Measurements from ENCODE around the gene RAB14. TPM values are rescaled to one million over a fixed set of nuclear protein-coding genes. Genes with fewer than 3 reads are reported as not detected.

Gene RAB14
- total RNA-seq, 1 donor from 2014 or later, result 29.0 TPM

DNA sequence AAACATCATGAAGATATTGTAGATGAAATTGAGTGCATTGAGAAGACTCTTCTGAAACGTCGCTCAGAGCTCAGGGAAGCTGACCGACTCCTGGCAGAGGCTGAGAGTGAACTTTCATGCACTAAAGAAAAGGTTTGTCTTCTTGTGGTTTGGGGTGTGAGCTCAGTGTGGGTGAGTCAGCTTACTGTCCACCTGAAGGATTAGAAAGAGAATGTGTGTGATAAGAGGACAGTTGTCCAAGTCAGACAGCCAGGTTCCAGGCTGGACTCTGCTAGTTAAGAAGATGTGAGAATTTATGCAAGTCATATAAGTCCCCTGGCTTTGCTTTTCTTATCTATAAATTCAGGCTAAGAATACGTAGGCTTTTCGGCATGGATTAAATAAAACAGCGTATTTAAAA lies 46.9 kb downstream of the RAB14 start:
- TF ChIP-seq, protein P1, sequence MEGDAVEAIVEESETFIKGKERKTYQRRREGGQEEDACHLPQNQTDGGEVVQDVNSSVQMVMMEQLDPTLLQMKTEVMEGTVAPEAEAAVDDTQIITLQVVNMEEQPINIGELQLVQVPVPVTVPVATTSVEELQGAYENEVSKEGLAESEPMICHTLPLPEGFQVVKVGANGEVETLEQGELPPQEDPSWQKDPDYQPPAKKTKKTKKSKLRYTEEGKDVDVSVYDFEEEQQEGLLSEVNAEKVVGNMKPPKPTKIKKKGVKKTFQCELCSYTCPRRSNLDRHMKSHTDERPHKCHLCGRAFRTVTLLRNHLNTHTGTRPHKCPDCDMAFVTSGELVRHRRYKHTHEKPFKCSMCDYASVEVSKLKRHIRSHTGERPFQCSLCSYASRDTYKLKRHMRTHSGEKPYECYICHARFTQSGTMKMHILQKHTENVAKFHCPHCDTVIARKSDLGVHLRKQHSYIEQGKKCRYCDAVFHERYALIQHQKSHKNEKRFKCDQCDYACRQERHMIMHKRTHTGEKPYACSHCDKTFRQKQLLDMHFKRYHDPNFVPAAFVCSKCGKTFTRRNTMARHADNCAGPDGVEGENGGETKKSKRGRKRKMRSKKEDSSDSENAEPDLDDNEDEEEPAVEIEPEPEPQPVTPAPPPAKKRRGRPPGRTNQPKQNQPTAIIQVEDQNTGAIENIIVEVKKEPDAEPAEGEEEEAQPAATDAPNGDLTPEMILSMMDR (IDR thresholded peaks at IDR 0.05), result no peak
- TF ChIP-seq POLR2A (IDR thresholded peaks at IDR 0.05) (no peak), POLR2AphosphoS5 (IDR thresholded peaks at IDR 0.05; ENCODE audit: insufficient read depth in 1 of 2, low read depth in 1 of 2) (no peak)
- Histone ChIP-seq H3K9me3 (no peaks in the 10 kb centered on the region), H3K4me1 (peaks cover 5% of the 10 kb centered on the region), H3K4me3 (no peak overlapping the region), H3K27ac (no peak overlapping the region), H3K36me3 (peaks cover 0 to 14% of the 10 kb centered on the region in 2 donors), H3K27me3 (no peaks in the 10 kb centered on the region)
- DNase-seq (ENCODE audit: extremely low spot score in 2 of 2), result no peak
- intact Hi-C loops (cut with DNase I), result no loop called here

DNA sequence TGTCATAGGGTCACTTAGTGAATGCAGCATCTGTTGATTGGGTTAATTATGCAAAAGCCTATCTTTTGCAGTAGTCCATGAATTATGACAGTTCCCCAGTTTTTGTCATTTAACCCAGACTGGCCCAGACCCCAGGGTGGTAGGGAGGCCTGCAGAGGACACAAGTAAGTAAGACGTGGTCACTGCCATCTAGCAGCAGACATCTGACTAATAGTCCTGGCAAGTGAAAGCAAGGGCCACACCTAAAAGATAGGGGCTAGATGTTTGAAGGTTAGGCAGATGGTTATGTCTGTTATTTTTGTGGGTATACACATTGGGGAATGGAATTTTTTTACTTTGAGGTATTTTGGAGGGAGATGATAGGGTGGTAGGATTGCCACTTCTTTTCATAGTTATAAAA lies 48.0 kb downstream of the RAB14 start:
- H3K9me3 ChIP-seq, result no peaks in the 10 kb centered on the region
- H3K36me3 ChIP-seq, result peaks cover 0 to 19% of the 10 kb centered on the region in 2 donors
- no peak overlapping the region for H3K4me3 ChIP-seq
- TF ChIP-seq POLR2AphosphoS5 (IDR thresholded peaks at IDR 0.05; ENCODE audit: insufficient read depth in 1 of 2, low read depth in 1 of 2), result no peak
- TF ChIP-seq POLR2A (IDR thresholded peaks at IDR 0.05), result no peak
- TF ChIP-seq, protein P1 (IDR thresholded peaks at IDR 0.05), result no peak
- H3K4me1 ChIP-seq, result peaks cover 5% of the 10 kb centered on the region
- H3K27me3 ChIP-seq, result no peaks in the 10 kb centered on the region
- no peak overlapping the region for H3K27ac ChIP-seq
- intact Hi-C loops (cut with DNase I), result no loop called here
- no peak for DNase-seq (ENCODE audit: extremely low spot score in 2 of 2)

DNA sequence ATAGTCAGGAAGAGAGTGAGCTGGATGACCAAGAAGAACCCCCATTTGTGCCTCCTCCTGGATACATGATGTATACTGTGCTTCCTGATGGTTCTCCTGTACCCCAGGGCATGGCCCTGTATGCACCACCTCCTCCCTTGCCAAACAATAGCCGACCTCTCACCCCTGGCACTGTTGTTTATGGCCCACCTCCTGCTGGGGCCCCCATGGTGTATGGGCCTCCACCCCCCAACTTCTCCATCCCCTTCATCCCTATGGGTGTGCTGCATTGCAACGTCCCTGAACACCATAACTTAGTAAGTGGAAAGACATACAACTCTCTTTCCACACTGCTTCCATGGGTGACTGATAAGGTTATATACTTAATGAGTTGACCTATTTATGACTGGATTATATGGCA lies 51.5 kb downstream of the RAB14 start:
- DNase-seq (ENCODE audit: extremely low spot score in 2 of 2), result no peak
- H3K27ac ChIP-seq, result no peak overlapping the region
- H3K9me3 ChIP-seq, result no peaks in the 10 kb centered on the region
- H3K27me3 ChIP-seq, result no peaks in the 10 kb centered on the region
- H3K36me3 ChIP-seq, result peaks cover 0 to 44% of the 10 kb centered on the region in 2 donors
- intact Hi-C loops (cut with DNase I), result no loop called here
- no peaks in the 10 kb centered on the region for H3K4me1 ChIP-seq
- no peak for TF ChIP-seq POLR2AphosphoS5 (IDR thresholded peaks at IDR 0.05; ENCODE audit: insufficient read depth in 1 of 2, low read depth in 1 of 2)
- TF ChIP-seq POLR2A (IDR thresholded peaks at IDR 0.05), result no peak
- TF ChIP-seq, protein P1 (IDR thresholded peaks at IDR 0.05), result no peak
- H3K4me3 ChIP-seq, result no peak overlapping the region

DNA sequence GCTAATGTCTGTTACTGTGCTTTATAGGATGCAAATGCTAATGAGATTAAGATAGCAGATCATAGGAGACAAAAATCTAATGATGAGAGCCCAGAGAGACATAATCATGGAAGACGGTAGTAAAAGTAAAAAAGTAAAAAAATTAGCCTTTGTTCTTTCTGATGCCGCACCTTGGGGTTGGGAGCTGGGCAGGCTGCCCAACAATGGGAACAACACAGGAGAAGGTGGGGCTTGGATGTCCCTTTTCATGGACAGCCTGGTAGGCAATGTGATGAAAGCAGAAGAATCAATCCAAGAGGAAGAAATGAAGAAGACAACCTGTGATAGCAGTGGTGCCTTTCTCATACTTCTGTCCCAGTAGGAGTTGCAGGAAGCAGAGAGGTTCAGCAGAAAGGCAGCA lies 57.2 kb downstream of the RAB14 start:
- Histone ChIP-seq H3K4me1 (no peaks in the 10 kb centered on the region), H3K27me3 (no peaks in the 10 kb centered on the region), H3K36me3 (peaks cover 0 to 90% of the 10 kb centered on the region in 2 donors), H3K27ac (no peak overlapping the region), H3K4me3 (no peak overlapping the region), H3K9me3 (no peaks in the 10 kb centered on the region)
- intact Hi-C loops (cut with DNase I), result no loop called here
- no peak for TF ChIP-seq POLR2A (IDR thresholded peaks at IDR 0.05)
- no peak for TF ChIP-seq POLR2AphosphoS5 (IDR thresholded peaks at IDR 0.05; ENCODE audit: insufficient read depth in 1 of 2, low read depth in 1 of 2)
- TF ChIP-seq, protein P1 (IDR thresholded peaks at IDR 0.05), result no peak
- no peak for DNase-seq (ENCODE audit: extremely low spot score in 2 of 2)

DNA sequence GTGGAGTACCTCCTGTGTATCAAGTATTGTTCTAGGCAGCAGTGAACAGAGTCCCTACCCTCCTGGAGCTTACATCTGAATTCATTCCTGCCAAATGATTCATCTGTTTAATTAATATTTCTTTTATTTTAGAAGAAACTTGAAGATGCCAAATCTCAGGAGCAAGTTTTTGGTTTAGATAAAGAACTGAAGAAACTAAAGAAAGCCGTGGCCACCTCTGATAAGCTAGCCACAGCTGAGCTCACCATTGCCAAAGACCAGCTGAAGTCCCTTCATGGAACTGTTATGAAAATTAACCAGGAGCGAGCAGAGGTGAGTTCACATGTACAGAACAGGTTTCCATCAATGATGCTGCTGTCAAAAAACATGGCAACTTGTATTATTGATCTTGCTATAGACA lies 57.9 kb downstream of the RAB14 start:
- Histone ChIP-seq H3K27ac (no peak overlapping the region), H3K9me3 (no peaks in the 10 kb centered on the region), H3K27me3 (no peaks in the 10 kb centered on the region), H3K36me3 (peaks cover 0 to 93% of the 10 kb centered on the region in 2 donors), H3K4me3 (no peak overlapping the region), H3K4me1 (no peaks in the 10 kb centered on the region)
- intact Hi-C loops (cut with DNase I), result no loop called here
- TF ChIP-seq POLR2A (IDR thresholded peaks at IDR 0.05), result no peak
- TF ChIP-seq, protein P1 (IDR thresholded peaks at IDR 0.05), result no peak
- no peak for TF ChIP-seq POLR2AphosphoS5 (IDR thresholded peaks at IDR 0.05; ENCODE audit: insufficient read depth in 1 of 2, low read depth in 1 of 2)
- DNase-seq (ENCODE audit: extremely low spot score in 2 of 2), result no peak
